ENCODE data around the gene SLC16A8. TPM values are rescaled to one million over a fixed set of nuclear protein-coding genes. Genes with fewer than 3 reads are reported as not detected.
A peak's percentile ranks its signal among the peaks of the same experiment; 100 is the strongest.

SLC16A8 gene
- total RNA-seq, 8 experiments from 2014 or later = 0.64 to 2.7 (median 1.8) TPM

DNA sequence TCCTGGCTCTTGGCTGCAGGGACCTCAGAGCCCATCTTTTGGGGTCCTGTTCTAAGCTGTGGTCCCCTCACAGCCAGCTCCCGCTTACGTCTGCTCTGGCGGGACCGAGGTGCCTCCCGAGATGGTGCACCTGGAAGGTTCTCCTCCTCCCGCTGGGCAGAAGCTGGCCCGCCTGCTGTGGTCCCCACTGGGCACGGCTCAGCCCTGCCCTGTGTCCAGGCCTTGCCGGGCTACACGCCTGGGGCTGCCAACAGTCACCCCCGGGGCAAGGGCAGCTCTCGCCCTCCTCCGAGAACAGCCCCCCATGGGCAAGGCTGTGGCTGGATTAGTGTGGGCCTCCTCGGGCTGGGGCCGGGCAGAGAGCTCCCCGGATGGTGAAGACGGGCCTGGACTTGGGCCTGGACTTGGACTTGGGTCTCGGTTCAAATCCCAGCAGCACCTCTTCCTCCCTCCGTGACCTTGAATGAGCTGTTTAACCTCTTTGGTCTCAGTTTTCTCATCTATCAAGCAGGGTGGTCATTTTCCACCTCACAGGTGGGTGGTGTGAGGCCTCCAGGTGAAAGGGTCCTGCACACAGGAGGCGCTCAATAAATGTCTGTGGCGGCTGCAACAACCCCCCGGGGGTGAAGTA lies 25.5 kb upstream of the SLC16A8 start:
- 73 to 100% (median 92%) methylated on average over 2 to 6 of the region's 22 CpGs; no CpG with 5 or more reads in 7 of the 10 experiments for WGBS, 10 experiments
- Histone ChIP-seq H3K27ac (no peak overlapping the region), H3K4me1 (replicated peaks in 1 of 2) (peaks cover 4 to 9% of the 10 kb centered on the region in 2 donors), H3K4me3 (no peak overlapping the region)
- in situ Hi-C loops (cut with MboI; ENCODE audit: low pct_unique_long_range_greater_than_20kb in 2 of 9, low sequenced_read_pairs in 9 of 9, unreplicated experiment in 9 of 9) = no loop called here
- peak in 2 of 8 experiments; percentile 6 to 18 for ATAC-seq (replicated peaks in 6 of 8)

DNA sequence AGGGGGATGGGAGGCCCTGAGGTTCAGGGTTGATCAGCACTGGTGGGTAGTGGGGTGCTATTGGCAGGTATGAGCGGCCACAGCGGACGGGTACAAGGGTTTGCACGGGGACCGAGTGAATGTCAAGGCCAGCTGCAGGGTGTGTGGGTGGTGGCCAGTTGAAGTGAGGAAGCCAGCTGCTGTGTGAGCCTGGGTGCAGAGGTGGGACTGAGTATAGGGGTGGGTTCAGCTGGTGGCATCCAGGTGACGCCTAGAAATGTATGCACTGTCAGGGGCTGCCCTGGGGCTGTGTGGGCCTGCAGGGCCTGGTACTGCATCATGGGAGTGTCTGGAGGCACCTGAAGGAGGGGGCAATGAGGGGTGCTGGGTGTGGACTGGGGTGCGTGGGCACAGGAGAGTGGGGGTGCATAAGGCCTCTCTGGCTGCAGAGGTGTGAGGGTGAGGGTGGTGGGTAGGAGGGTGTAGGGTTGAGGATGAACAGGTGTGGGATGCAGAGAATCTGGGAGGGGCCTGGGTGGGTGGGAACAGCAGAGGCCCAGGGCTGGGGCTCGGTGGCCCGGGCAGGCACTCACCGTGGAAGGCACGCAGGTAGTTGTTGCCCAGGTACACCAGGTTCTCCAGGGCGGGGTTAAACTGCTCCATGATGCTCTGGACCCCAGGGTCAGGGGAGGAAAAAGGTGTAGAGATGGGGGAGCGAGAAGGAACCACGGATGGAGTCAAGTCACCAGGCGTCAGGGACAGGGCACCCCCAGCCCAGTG lies 24.8 kb upstream of the SLC16A8 start:
- in situ Hi-C loops (cut with MboI; ENCODE audit: low pct_unique_long_range_greater_than_20kb in 2 of 9, low sequenced_read_pairs in 9 of 9, unreplicated experiment in 9 of 9) = no loop called here
- Histone ChIP-seq H3K27ac (no peak overlapping the region), H3K4me1 (replicated peaks in 1 of 2) (peaks cover 4 to 9% of the 10 kb centered on the region in 2 donors), H3K4me3 (no peak overlapping the region)
- peak in 1 of 8 experiments; percentile 10 for ATAC-seq (replicated peaks in 6 of 8)
- 73 to 91% (median 90%) methylated on average over 2 to 4 of the region's 15 CpGs; no CpG with 5 or more reads in 7 of the 10 experiments for whole genome bisulfite sequencing, 10 experiments

DNA sequence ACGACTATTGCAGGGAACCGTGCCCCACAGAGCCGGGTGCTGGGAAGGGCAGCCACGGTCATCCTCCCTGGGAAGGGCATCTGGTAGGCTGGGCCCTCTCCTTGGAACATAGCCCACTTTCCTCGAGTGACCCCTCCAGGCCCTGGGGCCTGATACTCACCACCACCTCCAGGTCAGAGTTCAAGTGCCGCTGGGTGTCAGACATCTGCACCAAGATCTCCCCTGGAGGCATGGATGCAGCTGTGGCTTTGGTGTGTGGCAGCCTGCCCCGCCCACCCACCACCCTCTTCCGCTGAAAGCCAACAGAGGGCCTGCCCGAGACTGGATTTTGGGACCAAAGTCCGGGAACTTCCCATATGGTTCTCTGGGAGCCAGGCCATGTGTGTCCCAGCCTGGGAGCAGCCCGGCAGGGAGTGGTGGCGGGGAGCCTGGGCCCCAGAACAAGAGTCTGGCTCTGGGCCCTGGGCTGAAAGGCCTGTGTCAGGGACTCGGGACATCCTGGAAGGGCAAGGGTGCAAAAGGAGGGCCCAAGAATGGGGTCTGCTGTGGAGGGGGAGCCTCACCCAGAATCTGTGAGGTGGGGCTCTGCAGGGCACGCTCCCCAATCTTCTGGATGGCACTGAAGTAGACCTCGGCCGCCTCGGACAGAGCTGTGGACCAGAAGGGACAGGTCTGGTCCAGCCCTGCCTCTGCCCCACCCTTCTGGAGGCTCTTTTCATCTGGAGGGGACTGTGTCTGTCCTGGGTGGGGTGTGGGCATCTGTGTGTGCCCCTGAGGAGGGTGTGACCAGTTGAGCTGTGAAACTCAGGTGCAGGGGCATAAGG lies 23.9 kb upstream of the SLC16A8 start:
- peak in 3 of 8 experiments; percentile 8 to 16 (median 12) for ATAC-seq (replicated peaks in 6 of 8)
- Histone ChIP-seq H3K4me3 (no peak overlapping the region), H3K4me1 (replicated peaks in 1 of 2) (peaks cover 4 to 9% of the 10 kb centered on the region in 2 donors), H3K27ac (no peak overlapping the region)
- in situ Hi-C loops (cut with MboI; ENCODE audit: low pct_unique_long_range_greater_than_20kb in 2 of 9, low sequenced_read_pairs in 9 of 9, unreplicated experiment in 9 of 9) = no loop called here
- 0 to 80% (median 73%) methylated on average over 1 to 3 of the region's 17 CpGs; no CpG with 5 or more reads in 7 of the 10 experiments for WGBS, 10 experiments

DNA sequence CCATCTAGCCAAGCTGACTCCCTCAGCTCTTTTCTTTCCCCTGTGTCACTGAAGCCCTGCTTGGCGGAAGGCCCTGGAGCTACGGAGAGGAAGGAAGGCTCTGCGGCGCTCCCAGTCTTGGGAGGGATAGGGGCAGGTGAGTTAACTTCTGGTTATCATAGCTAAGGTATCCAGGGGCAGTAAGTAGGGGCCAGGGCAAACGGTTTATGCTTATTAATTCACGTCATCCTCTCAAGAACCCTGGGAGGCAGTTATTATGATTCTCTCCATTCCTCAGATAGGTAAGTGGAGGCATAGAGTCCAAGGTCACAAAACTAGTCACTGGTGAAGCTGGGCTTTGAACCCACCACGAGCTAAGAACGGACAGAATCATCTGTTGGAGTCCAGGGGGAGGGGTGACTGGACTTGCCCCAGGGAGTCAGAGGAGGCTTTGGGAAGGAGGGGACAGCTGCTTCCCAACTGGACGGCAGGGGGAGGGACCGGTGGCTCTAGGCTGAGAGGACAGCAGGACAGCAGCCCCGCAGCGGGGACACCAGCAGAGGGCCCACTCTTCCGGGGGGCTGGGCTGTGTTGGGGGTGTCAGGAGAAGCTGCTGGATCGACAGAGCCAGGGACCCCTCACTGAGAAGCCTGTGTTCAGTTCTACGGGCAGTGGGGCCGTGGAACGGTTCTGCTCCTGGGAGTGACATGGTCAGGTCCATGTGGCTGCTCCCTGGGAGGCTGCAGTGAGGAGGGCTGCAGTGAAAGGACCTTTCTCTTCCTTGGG lies 23.0 kb upstream of the SLC16A8 start:
- no peak for ATAC-seq (replicated peaks in 6 of 8)
- peaks cover 4 to 9% of the 10 kb centered on the region in 2 donors for H3K4me1 ChIP-seq (replicated peaks in 1 of 2)
- H3K4me3 ChIP-seq = no peak overlapping the region
- 0 to 89% (median 53%) methylated on average over 1 to 7 of the region's 17 CpGs; no CpG with 5 or more reads in 2 of the 10 experiments for WGBS, 10 experiments
- no peak overlapping the region for H3K27ac ChIP-seq
- in situ Hi-C loops (cut with MboI; ENCODE audit: low pct_unique_long_range_greater_than_20kb in 2 of 9, low sequenced_read_pairs in 9 of 9, unreplicated experiment in 9 of 9) = no loop called here

DNA sequence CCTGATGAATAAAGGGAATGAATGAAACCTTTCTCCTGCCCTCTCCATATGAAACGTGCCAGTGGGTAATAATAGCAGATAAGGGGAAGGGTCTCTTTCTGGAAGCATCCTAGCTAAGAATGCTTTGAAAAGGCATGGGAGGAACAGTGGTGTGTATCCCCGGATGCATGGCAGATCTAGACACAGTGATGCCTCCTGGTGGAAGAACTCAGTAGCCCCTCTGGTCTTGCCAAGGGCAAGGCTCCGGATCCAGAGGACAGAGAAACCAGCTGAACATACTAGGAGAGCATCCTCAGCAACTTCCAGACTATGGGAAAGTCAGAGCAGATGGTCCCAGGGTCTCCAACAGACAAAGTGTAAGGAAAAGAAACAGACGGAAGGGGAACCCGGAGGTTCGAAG lies 20.1 kb upstream of the SLC16A8 start:
- in situ Hi-C loops (cut with MboI; ENCODE audit: low pct_unique_long_range_greater_than_20kb in 2 of 9, low sequenced_read_pairs in 9 of 9, unreplicated experiment in 9 of 9) = no loop called here
- Histone ChIP-seq H3K4me3 (no peak overlapping the region), H3K4me1 (replicated peaks in 1 of 2) (no peaks in the 10 kb centered on the region), H3K27ac (no peak overlapping the region)
- WGBS, 10 experiments = 0 to 100% (median 65%) methylated on average over 1 to 5 of the region's 6 CpGs; no CpG with 5 or more reads in 2 of the 10 experiments
- ATAC-seq (replicated peaks in 6 of 8) = peak in 2 of 8 experiments; percentile 8 to 44

DNA sequence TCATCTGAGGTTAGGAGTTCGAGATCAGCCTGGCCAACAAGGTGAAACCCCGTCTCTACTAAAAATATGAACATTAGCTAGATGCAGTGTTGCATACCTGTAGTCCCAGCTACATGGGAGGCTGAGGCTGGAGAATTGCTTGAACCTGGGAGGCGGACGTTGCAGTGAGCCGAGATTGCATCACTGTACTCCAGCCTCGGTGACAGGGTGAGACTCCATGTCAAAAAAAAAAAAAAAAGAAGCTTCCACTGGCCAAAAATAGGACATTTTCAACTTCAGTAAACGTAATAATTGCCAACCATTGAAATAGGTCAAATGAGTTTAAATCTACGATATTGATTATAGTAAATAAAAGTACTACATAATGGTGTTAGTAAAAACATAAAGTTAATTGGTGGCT lies 19.7 kb upstream of the SLC16A8 start:
- H3K4me1 ChIP-seq (replicated peaks in 1 of 2) = no peaks in the 10 kb centered on the region
- WGBS, 10 experiments = 31 to 100% (median 79%) methylated on average over 2 to 8 of the region's 8 CpGs
- no peak overlapping the region for H3K27ac ChIP-seq
- in situ Hi-C loops (cut with MboI; ENCODE audit: low pct_unique_long_range_greater_than_20kb in 2 of 9, low sequenced_read_pairs in 9 of 9, unreplicated experiment in 9 of 9) = no loop called here
- no peak for ATAC-seq (replicated peaks in 6 of 8)
- H3K4me3 ChIP-seq = no peak overlapping the region

DNA sequence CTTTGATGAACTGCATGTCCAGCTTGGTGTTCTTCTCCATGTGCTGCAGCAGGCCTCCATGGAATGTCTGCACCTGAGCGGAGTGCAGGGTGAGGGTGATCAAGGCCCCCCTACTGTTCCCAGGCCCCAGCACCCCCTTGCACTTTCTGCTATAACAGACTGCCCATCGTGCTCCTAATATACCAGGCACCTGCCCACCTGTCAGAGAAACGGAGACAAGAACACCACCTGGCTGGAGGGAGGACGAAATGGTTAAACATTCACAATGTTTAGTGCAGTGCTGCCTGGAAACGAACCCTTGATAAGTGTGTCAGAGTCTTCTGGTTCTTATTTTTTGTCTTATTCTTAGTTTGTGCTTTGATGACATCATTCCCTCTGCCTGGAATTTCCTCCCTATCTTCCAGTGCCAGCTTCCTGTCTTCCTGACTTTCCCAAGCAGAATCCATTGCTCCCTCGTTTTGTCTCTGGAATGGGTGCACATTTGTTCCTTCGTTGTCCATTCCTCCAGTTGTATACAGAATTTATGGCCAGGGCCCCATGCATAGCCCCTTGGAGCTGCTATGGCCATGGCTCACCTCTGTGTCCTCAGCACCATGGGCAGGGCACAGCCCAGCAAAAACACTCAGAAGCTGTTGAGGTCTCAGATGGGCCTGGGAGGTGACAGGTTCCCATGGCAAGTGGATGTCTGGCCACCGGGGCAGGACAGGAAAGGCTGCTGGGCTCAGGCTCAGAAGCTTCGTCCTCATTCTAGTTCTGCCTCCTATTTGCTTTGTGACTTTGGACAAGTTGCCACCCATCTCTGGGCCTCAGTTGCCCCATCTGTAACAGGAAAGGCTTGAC lies 14.6 kb upstream of the SLC16A8 start:
- peak in 2 of 8 experiments; percentile 22 to 48 for ATAC-seq (replicated peaks in 6 of 8)
- Histone ChIP-seq H3K4me1 (replicated peaks in 1 of 2) (peaks cover 11 to 12% of the 10 kb centered on the region in 2 donors), H3K27ac (no peak overlapping the region), H3K4me3 (no peak overlapping the region)
- in situ Hi-C loops (cut with MboI; ENCODE audit: low pct_unique_long_range_greater_than_20kb in 2 of 9, low sequenced_read_pairs in 9 of 9, unreplicated experiment in 9 of 9) = no loop called here
- 0 to 84% (median 50%) methylated on average over 1 to 5 of the region's 9 CpGs; no CpG with 5 or more reads in 1 of the 10 experiments for WGBS, 10 experiments

DNA sequence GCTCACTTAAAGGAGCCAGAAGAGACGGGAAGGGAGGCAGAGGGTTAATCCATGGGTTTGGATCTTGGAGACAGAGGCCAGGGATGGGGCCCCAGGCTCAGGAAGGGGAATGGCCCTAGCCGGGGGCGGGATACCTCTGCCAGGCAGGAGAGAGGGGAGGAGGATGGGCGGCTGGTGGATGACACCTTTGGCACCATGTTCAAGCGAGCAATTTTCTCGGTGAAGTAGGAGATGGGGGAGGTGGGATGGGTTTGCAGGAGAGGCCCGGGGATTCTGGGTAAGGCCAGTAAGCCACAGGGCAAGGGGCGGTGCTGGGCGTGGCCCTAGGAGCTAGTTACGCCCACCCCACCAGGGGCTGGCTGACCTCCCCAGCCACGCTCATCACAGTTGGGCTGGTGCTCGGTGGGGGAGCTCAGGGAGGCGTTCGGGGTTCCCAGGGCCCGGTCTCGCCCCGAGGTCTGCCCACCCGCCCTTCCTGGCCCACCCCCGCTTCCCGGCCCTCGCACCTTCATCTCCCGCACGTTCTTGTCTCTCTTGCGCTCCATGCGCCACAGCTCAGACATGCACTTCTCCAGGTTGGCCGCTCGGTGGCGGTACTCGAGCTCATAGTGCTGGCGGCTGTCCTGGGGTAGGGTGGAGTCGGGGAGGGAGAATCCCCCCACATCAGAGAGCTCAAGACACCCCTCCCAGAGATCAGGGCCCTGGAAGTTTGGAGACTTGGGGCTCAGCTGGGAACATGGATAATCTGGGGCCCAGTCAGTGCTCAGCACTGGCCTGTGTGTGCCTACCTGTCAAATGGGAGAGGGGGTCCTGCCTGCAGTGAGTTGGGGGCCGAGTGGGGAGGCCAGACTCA lies 13.8 kb upstream of the SLC16A8 start:
- 46 to 80% (median 50%) methylated on average over 1 to 8 of the region's 32 CpGs; no CpG with 5 or more reads in 7 of the 10 experiments for WGBS, 10 experiments
- Histone ChIP-seq H3K27ac (peak overlapping the region; percentile 11 to 32), H3K4me1 (replicated peaks in 1 of 2) (peaks cover 11 to 12% of the 10 kb centered on the region in 2 donors), H3K4me3 (no peak overlapping the region)
- peak; percentile 61 to 81 (median 70) for ATAC-seq (replicated peaks in 6 of 8)
- in situ Hi-C loops (cut with MboI; ENCODE audit: low pct_unique_long_range_greater_than_20kb in 2 of 9, low sequenced_read_pairs in 9 of 9, unreplicated experiment in 9 of 9) = no loop called here

DNA sequence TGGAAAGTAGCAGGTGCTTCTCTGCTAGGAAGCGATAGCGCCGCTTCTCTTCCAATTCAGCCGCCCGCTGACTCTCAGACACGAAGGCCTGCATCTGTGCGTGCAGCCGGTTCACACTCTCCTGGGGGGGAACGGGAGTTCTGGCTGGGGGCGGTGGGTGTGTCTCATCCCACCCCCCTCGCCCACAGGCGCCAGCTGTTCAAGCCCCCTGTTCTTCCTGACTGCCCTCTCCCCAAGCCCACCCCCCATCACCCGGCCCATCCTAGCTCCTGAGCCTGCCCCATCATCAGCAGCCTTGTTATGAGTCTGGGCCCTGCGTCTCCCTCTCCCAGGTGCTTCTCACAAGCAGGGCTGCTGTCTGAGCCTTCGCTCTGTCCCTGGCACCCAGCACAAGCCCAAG lies 13.1 kb upstream of the SLC16A8 start:
- Histone ChIP-seq H3K4me3 (no peak overlapping the region), H3K27ac (peak overlapping the region; percentile 11 to 32)
- WGBS, 10 experiments = no CpG with 5 or more reads among the region's 15 CpGs

DNA sequence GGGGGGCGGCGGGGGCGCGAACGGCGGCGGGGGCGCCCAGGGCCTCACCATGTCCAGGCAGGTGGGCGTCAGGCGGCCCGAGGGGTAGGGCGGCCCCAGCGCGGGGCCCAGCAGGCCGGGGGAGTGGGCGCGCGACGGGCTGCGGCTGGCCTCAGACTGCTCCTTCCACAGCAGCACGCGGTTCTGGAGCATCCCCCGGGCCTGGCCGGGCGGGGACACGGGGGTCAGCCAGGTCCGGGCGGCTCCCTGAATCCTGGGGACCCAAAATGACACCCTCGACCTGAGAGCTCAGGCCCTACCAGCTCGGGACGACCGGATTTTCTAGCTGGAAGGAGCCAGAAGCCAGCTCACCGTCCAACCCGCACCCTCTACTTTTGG lies 5.5 kb upstream of the SLC16A8 start:
- H3K4me3 ChIP-seq = no peak overlapping the region
- H3K4me1 ChIP-seq (replicated peaks in 1 of 2) = no peaks in the 10 kb centered on the region
- in situ Hi-C loops (cut with MboI; ENCODE audit: low pct_unique_long_range_greater_than_20kb in 2 of 9, low sequenced_read_pairs in 9 of 9, unreplicated experiment in 9 of 9) = no loop called here
- no peak overlapping the region for H3K27ac ChIP-seq
- ATAC-seq (replicated peaks in 6 of 8) = peak in 4 of 8 experiments; percentile 24 to 43 (median 28)
- WGBS, 10 experiments = 100% methylated on average over 1 of the region's 34 CpGs; no CpG with 5 or more reads in 9 of the 10 experiments

More for the DNA sequence above, 13.1 kb upstream of the SLC16A8 start:
- peak in 5 of 8 experiments; percentile 73 to 81 (median 77) for ATAC-seq (replicated peaks in 6 of 8)
- in situ Hi-C loops (cut with MboI; ENCODE audit: low pct_unique_long_range_greater_than_20kb in 2 of 9, low sequenced_read_pairs in 9 of 9, unreplicated experiment in 9 of 9) = no loop called here
- peaks cover 11 to 12% of the 10 kb centered on the region in 2 donors for H3K4me1 ChIP-seq (replicated peaks in 1 of 2)

Data from motor neuron (in vitro differentiated cells).